Ectodermal cell (in vitro differentiated cells): ENCODE data around the gene PNKP.
A peak's percentile ranks its signal among the peaks of the same experiment; 100 is the strongest.

Source experiments
- H3K27ac ChIP-seq: 2 replicates; pipeline ENCODE4 v1.7.0; 2013; ENCODE audit warnings: mild to moderate bottlenecking, low read depth, low read length; ENCODE audit not compliant: insufficient read depth, poor library complexity, severe bottlenecking
- H3K27me3 ChIP-seq: 2 replicates; pipeline ENCODE4 v1.7.0; 2013; ENCODE audit warnings: mild to moderate bottlenecking, low read length; ENCODE audit not compliant: insufficient read depth, control insufficient read depth, poor library complexity, severe bottlenecking
- H3K36me3 ChIP-seq: one replicate; pipeline ENCODE4 v1.7.0; 2013; ENCODE audit warnings: low read length; ENCODE audit not compliant: control insufficient read depth, insufficient read depth
- H3K4me1 ChIP-seq: one replicate; pipeline ENCODE4 v1.7.0; 2013; ENCODE audit warnings: low read length; ENCODE audit not compliant: control insufficient read depth, insufficient read depth
- H3K4me3 ChIP-seq: 2 replicates; pipeline ENCODE4 v1.7.0; 2013; ENCODE audit warnings: low read depth, low read length, control low read depth; ENCODE audit not compliant: insufficient read depth
- H3K9me3 ChIP-seq: 2 replicates; pipeline ENCODE4 v1.7.0; 2013; ENCODE audit warnings: mild to moderate bottlenecking, low read length, moderate library complexity; ENCODE audit not compliant: control insufficient read depth
- WGBS, 2 experiments: methylation state at CpG; one replicate each; pipeline ENCODE4 v1.1.7; 2013; ENCODE audit warnings: missing lambda C conversion rate in 2 of 2; 5-methylcytosine and 5-hydroxymethylcytosine counted together

The PNKP gene

DNA sequence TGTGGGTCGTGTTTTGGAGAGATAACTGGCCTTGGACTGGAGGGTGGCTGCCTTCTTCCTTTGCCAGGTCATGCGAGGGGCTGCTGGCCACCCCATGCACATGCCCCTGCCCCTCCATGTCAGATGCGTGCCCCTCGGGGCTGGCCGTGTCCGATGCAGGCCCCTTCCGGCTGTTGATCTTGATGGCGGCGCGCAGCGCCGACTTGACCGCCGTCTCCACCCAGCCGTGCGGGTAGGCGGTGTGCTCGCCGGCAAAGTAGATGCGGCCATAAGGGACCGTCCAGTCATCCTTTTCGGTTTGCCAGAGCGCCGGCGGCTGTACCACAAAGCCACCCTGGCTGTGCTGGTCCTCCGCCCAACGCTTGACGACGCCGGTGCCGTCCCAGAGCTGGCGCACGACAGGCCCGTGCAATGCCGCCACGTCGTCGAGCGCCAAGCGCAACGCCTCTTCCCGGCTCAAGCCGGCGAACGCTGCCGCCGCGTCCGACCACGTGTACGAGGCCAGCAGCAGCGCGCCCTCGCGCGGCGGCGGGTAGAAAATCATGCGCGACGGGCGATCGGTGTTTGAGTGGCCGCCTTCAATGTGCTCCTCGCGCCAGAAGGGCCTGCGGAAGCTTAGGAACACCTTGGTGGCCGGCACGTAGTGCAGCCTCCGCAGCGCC is 22.4 kb upstream of the PNKP start:
- H3K27ac ChIP-seq, result no peak overlapping the region
- WGBS, 2 experiments, result 47 to 49% methylated on average over 71 of the region's 71 CpGs
- no peaks in the 10 kb centered on the region for H3K4me1 ChIP-seq
- H3K27me3 ChIP-seq, result peaks cover 16% of the 10 kb centered on the region
- H3K4me3 ChIP-seq, result peak overlapping the region; percentile 23
- H3K36me3 ChIP-seq, result peaks cover 3% of the 10 kb centered on the region
- H3K9me3 ChIP-seq, result no peaks in the 10 kb centered on the region

DNA sequence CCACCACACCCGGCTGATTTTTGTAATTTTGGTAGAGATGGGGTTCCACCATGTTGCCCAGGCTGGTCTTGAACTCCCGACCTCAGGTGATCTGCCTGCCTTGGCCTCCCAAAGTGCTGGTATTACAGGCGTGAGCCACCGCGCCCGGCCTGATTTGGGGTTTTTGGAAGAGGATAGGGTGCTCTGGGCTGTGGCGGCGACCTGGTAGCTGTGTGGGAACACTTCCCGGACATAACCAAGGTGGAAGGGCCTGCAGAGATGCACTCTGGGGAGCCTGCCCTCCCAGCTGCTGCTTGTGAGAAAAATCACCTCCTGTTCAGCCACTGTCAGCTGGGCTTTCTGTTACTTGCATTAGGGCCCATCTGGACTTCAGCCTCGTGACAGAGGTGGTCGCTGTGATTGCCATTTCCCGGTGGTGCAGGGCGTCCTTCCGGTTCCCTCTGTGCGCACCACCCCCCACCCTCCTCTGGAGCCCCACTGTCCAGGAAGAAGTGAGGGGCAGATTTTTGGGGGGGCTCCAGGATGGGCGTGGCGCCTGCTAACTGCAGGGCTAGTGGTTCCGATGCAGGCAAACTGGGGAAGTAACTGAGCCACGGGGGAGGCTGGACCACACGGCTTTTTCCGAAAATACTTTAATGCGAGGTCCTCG is 21.8 kb upstream of the PNKP start:
- WGBS, 2 experiments, result 95% methylated on average over 23 of the region's 23 CpGs
- no peaks in the 10 kb centered on the region for H3K9me3 ChIP-seq
- H3K36me3 ChIP-seq, result peaks cover 9% of the 10 kb centered on the region
- no peak overlapping the region for H3K4me3 ChIP-seq
- no peaks in the 10 kb centered on the region for H3K4me1 ChIP-seq
- peaks cover 16% of the 10 kb centered on the region for H3K27me3 ChIP-seq
- H3K27ac ChIP-seq, result no peak overlapping the region

- H3K27me3 ChIP-seq, result peaks cover 16% of the 10 kb centered on the region
- H3K36me3 ChIP-seq, result peaks cover 16% of the 10 kb centered on the region
- 93 to 96% methylated on average over 18 of the region's 18 CpGs for WGBS, 2 experiments
- H3K4me3 ChIP-seq, result no peak overlapping the region
- no peaks in the 10 kb centered on the region for H3K4me1 ChIP-seq
- no peak overlapping the region for H3K27ac ChIP-seq
- H3K9me3 ChIP-seq, result no peaks in the 10 kb centered on the region
Measured at GRCh38 chr19:49888510-49888824, 21.1 kb upstream of the PNKP start.

DNA sequence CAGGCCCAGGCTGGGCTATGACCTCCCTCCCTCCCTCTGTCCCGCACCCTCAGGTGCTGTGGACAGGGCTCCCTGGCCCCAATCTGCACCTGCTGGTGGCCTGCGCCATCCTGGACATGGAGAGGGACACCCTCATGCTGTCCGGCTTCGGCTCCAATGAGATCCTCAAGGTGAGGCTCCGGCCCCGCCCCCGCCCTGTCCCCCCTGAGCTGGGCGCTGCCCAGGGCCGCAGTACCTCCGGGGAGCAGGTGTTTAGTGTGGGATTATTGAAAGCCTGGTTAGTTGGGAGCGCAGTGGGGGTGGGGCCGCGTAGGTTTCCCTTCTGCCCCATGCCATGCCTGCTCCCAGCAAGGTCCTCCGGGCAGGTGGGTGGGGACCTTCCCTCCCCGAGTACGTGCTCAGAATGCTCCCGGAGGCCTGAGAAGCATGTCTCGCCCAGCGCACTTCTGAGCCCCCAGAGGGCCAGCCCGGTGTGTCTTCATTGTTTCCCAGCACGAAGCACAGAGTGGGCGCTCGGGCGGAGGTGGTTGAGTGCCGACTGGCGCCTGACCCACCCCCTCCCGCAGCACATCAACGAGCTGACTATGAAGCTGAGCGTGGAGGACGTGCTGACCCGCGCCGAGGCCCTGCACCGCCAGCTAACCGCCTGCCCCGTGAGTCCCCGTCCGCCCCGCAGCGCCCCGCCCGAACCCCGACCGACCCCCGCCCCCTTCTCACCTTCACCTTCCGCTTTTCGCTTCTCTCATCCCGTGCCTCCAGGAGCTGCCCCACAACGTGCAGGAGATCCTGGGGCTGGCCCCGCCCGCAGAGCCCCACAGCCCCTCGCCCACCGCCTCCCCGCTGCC is 20.5 kb upstream of the PNKP start:
- peaks cover 20% of the 10 kb centered on the region for H3K36me3 ChIP-seq
- peaks cover 16% of the 10 kb centered on the region for H3K27me3 ChIP-seq
- no peaks in the 10 kb centered on the region for H3K9me3 ChIP-seq
- no peak overlapping the region for H3K27ac ChIP-seq
- no peak overlapping the region for H3K4me3 ChIP-seq
- no peaks in the 10 kb centered on the region for H3K4me1 ChIP-seq
- WGBS, 2 experiments, result 94 to 96% methylated on average over 54 of the region's 54 CpGs

DNA sequence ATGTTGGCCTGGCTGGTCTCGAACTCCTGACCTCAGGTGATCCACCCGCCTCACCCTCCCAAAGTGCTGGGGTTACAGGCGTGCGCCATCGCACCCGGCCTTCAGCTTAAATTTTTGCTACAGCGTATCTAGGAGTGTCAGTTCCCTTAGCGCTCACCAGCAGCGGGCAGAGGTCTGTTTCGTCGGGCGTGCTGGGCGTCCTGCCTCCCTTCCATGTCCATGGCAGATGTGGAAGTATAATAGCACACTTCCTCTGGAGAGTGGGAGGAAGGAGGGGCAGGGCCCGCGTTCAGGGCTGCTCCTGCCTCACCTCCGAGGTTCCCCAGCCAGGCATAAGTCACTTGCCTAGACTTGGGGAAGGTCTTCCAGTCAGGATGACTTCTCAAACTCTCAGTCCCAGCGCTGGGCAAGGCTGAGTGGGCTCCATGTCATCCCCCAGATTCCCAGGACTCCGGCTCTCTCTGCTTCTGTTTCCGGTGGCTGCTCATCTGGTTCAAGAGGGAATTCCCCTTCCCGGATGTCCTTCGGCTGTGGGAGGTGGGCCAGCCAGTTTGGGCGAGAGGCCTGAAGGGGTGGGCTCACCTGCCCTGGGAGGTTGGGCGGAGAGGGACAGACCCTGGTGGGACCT is 19.8 kb upstream of the PNKP start:
- H3K27ac ChIP-seq, result no peak overlapping the region
- no peaks in the 10 kb centered on the region for H3K4me1 ChIP-seq
- no peak overlapping the region for H3K4me3 ChIP-seq
- peaks cover 27% of the 10 kb centered on the region for H3K36me3 ChIP-seq
- 93 to 95% methylated on average over 23 of the region's 23 CpGs for WGBS, 2 experiments
- H3K9me3 ChIP-seq, result no peaks in the 10 kb centered on the region
- peaks cover 16% of the 10 kb centered on the region for H3K27me3 ChIP-seq

- 91 to 94% methylated on average over 3 of the region's 3 CpGs for WGBS, 2 experiments
- H3K4me1 ChIP-seq, result no peaks in the 10 kb centered on the region
- H3K27ac ChIP-seq, result no peak overlapping the region
- H3K9me3 ChIP-seq, result no peaks in the 10 kb centered on the region
- no peak overlapping the region for H3K4me3 ChIP-seq
- H3K27me3 ChIP-seq, result peaks cover 7% of the 10 kb centered on the region
- H3K36me3 ChIP-seq, result peaks cover 44% of the 10 kb centered on the region
Measured at GRCh38 chr19:49884760-49885159, 17.4 kb upstream of the PNKP start.

DNA sequence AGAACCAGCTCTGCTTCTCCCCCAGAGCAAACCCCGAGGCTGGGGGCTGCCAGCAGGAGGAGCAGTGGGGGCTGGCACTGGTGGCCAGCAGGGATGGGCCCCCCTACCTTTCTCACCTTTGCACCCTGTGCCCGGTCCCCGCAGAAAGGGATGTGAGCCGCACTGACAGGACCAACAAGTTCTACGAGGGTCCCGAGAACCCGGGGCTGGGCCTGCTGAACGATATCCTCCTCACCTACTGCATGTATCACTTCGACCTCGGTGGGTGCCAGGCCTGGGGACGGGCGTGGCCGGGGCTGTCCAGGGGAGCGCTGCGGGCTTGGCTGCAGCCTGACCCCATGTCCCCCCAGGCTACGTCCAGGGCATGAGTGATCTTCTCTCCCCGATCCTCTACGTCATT is 16.7 kb upstream of the PNKP start:
- H3K9me3 ChIP-seq, result no peaks in the 10 kb centered on the region
- no peak overlapping the region for H3K4me3 ChIP-seq
- no peak overlapping the region for H3K27ac ChIP-seq
- peaks cover 44% of the 10 kb centered on the region for H3K36me3 ChIP-seq
- 96 to 97% methylated on average over 18 of the region's 18 CpGs for WGBS, 2 experiments
- peaks cover under 1% of the 10 kb centered on the region for H3K27me3 ChIP-seq
- H3K4me1 ChIP-seq, result no peaks in the 10 kb centered on the region

DNA sequence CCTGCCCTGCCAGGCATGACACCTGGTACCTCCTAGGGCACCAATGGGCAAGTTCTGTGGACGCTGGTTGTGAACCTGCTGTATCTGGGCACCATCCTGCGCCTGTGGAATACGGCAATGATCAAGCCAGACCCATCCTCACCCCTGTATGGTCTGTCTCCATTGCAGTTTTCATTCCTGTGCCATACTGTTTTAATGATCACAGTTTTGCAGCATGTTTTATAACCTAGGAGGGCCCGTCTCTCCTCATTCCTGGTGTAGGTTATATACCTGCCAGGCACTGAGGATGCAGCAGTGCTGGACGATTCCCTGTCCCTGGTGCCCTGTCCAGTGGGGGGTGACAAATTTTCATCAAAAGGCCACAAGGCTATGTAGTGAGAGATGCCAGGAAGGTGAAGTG is 15.7 kb upstream of the PNKP start:
- no peak overlapping the region for H3K4me3 ChIP-seq
- no peaks in the 10 kb centered on the region for H3K27me3 ChIP-seq
- H3K4me1 ChIP-seq, result no peaks in the 10 kb centered on the region
- H3K27ac ChIP-seq, result no peak overlapping the region
- 96 to 97% methylated on average over 5 of the region's 5 CpGs for WGBS, 2 experiments
- peaks cover 44% of the 10 kb centered on the region for H3K36me3 ChIP-seq
- no peaks in the 10 kb centered on the region for H3K9me3 ChIP-seq

DNA sequence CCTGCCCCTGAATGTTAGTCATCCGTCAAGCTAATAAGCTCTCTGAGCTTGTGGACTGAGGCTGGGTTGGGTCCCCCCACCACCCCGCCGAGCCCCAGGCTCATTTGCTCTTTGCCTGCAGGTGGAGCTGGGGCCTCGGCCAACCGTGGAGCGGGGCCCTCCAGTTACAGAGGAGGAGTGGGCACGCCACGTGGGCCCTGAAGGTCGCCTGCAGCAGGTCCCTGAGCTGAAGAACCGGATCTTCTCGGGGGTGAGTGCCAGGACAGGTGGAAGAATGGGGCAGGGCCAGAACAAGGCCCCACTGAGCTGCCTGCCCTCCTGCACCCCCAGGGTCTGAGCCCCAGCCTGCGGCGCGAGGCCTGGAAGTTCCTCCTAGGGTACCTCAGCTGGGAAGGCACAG is 15.3 kb upstream of the PNKP start:
- no peak overlapping the region for H3K27ac ChIP-seq
- no peaks in the 10 kb centered on the region for H3K27me3 ChIP-seq
- 96 to 98% methylated on average over 14 of the region's 14 CpGs for WGBS, 2 experiments
- no peak overlapping the region for H3K4me3 ChIP-seq
- H3K4me1 ChIP-seq, result no peaks in the 10 kb centered on the region
- no peaks in the 10 kb centered on the region for H3K9me3 ChIP-seq
- peaks cover 44% of the 10 kb centered on the region for H3K36me3 ChIP-seq
